MM.1S (cell line): ENCODE measurements around the gene ORC2.
A peak's percentile ranks its signal among the peaks of the same experiment; 100 is the strongest.

Experiments used
- DNase-seq: peaks from one replicate; pipeline ENCODE4 v3.0.0-alpha.2; 2015
- H2AFZ ChIP-seq: fragments of 300-600 bp; sonication (generic); 2 replicates; pipeline ENCODE4 v1.6.0; 2016; ENCODE audit warnings: antibody characterized with exemption, low read length
- H3F3A ChIP-seq: fragments of 300-600 bp; sonication (generic); 2 replicates; pipeline ENCODE4 v1.6.1; 2016; ENCODE audit warnings: mild to moderate bottlenecking, antibody characterized with exemption, low read length, moderate library complexity, mixed read lengths; ENCODE audit not compliant: insufficient read depth
- H3K27ac ChIP-seq: fragments of 300-600 bp; sonication (generic); 2 replicates; pipeline ENCODE4 v1.5.1; 2016; ENCODE audit warnings: mild to moderate bottlenecking, low read length
- H3K27me3 ChIP-seq: fragments of 300-600 bp; sonication (generic); replicated peaks from 2 replicates; pipeline ENCODE4 v1.6.0; 2016; ENCODE audit warnings: low read length; ENCODE audit not compliant: insufficient read depth
- H3K36me3 ChIP-seq: fragments of 300-600 bp; sonication (generic); replicated peaks from 2 replicates; pipeline ENCODE4 v1.6.1; 2016; ENCODE audit warnings: mild to moderate bottlenecking, low read length, mixed read lengths; ENCODE audit not compliant: insufficient read depth
- H3K4me1 ChIP-seq: fragments of 300-600 bp; sonication (generic); 2 replicates; pipeline ENCODE4 v1.6.1; 2016; ENCODE audit warnings: low read length, mixed read lengths
- H3K4me2 ChIP-seq: fragments of 300-600 bp; sonication (generic); 2 replicates; pipeline ENCODE4 v1.6.0; 2016; ENCODE audit warnings: low read depth, low read length
- H3K4me3 ChIP-seq: fragments of 300-600 bp; sonication (generic); 2 replicates; pipeline ENCODE4 v1.5.1; 2016; ENCODE audit warnings: low read length, mixed read lengths
- H3K79me2 ChIP-seq: fragments of 300-600 bp; sonication (generic); 2 replicates; pipeline ENCODE4 v1.6.1; 2016; ENCODE audit warnings: mixed run types, low read length, mixed read lengths
- H3K9ac ChIP-seq: fragments of 300-600 bp; sonication (generic); 2 replicates; pipeline ENCODE4 v1.6.1; 2016; ENCODE audit warnings: low read length, mixed read lengths
- H3K9me2 ChIP-seq: fragments of 300-600 bp; sonication (generic); replicated peaks from 2 replicates; pipeline ENCODE4 v1.6.1; 2016; ENCODE audit warnings: mild to moderate bottlenecking, low read length, mixed read lengths; ENCODE audit not compliant: insufficient read depth
- H3K9me3 ChIP-seq: fragments of 300-600 bp; sonication (generic); replicated peaks from 2 replicates; pipeline ENCODE4 v1.6.1; 2016; ENCODE audit warnings: mild to moderate bottlenecking, low read length, mixed read lengths; ENCODE audit not compliant: insufficient read depth
- H4K20me1 ChIP-seq: fragments of 300-600 bp; sonication (generic); 2 replicates; pipeline ENCODE4 v1.6.1; 2016; ENCODE audit warnings: mild to moderate bottlenecking, low read length, moderate library complexity, mixed read lengths; ENCODE audit not compliant: insufficient read depth
- CTCF ChIP-seq: fragments of 300-600 bp; sonication (generic); IDR thresholded peaks from 2 replicates; pipeline ENCODE4 v1.5.1; 2016; ENCODE audit warnings: antibody characterized with exemption, low read length, mixed read lengths
- EZH2 ChIP-seq: fragments of 300-600 bp; sonication (generic); optimal IDR thresholded peaks from 2 replicates; pipeline ENCODE3; 2017; ENCODE audit warnings: low read depth, mild to moderate bottlenecking, antibody characterized with exemption, low read length, mixed read lengths
- EZH2phosphoT487 ChIP-seq: fragments of 300-600 bp; sonication (generic); IDR thresholded peaks from 2 replicates; pipeline ENCODE4 v1.6.1; 2018; ENCODE audit warnings: antibody characterized with exemption, low read length

ORC2 gene

GRCh38 chr2:200863782-200864175 lies 99.7 kb downstream of the ORC2 start:
- H3K27me3 ChIP-seq: no peaks in the 10 kb centered on the region
- H3K9me2 ChIP-seq: no peaks in the 10 kb centered on the region
- H3K4me1 ChIP-seq: peaks cover 16% of the 10 kb centered on the region
- H3K4me2 ChIP-seq: peak overlapping the region; percentile 91; the same call in 1 of the 2 replicates
- peak overlapping the region; percentile 87 for H3K4me3 ChIP-seq
- peaks cover 11% of the 10 kb centered on the region for H3F3A ChIP-seq
- no peak overlapping the region; the same call in 1 of the 2 replicates for H2AFZ ChIP-seq
- peaks cover 27% of the 10 kb centered on the region; the same call in 1 of the 2 replicates for H3K36me3 ChIP-seq
- H3K9me3 ChIP-seq: no peaks in the 10 kb centered on the region
- no peak for DNase-seq
- TF ChIP-seq EZH2: no peak
- peak overlapping the region; percentile 99 for H3K9ac ChIP-seq
- peaks cover 42% of the 10 kb centered on the region for H4K20me1 ChIP-seq
- peaks cover 58% of the 10 kb centered on the region for H3K79me2 ChIP-seq
- H3K27ac ChIP-seq: peak overlapping the region; percentile 97

- Histone ChIP-seq H3K79me2 (peaks cover 70% of the 10 kb centered on the region), H3K4me3 (peak overlapping the region; percentile 87), H3F3A (peaks cover 11% of the 10 kb centered on the region), H3K4me1 (peaks cover 16% of the 10 kb centered on the region), H3K36me3 (peaks cover 37% of the 10 kb centered on the region), H3K9me3 (no peaks in the 10 kb centered on the region), H3K27ac (peak overlapping the region; percentile 97; the same call in 1 of the 2 replicates), H3K9me2 (no peaks in the 10 kb centered on the region), H4K20me1 (peaks cover 42% of the 10 kb centered on the region), H3K27me3 (no peaks in the 10 kb centered on the region), H3K4me2 (peak overlapping the region; percentile 91), H3K9ac (peak overlapping the region; percentile 99), H2AFZ (no peak overlapping the region)
- TF ChIP-seq EZH2: no peak
- TF ChIP-seq EZH2phosphoT487: no peak
- TF ChIP-seq CTCF: no peak
- peak; percentile 64 for DNase-seq
Measured at GRCh38 chr2:200862532-200863000, 100.9 kb downstream of the ORC2 start.

- Histone ChIP-seq H4K20me1 (peaks cover 42% of the 10 kb centered on the region), H3K4me1 (peaks cover 16% of the 10 kb centered on the region), H3K27ac (no peak overlapping the region), H3K9ac (peak overlapping the region; percentile 99; the same call in 1 of the 2 replicates), H3F3A (peaks cover 15% of the 10 kb centered on the region), H3K9me2 (no peaks in the 10 kb centered on the region), H3K27me3 (no peaks in the 10 kb centered on the region), H3K4me2 (peak overlapping the region; percentile 91), H3K36me3 (peaks cover 44% of the 10 kb centered on the region), H2AFZ (no peak overlapping the region), H3K4me3 (peak overlapping the region; percentile 87), H3K79me2 (peaks cover 79% of the 10 kb centered on the region), H3K9me3 (no peaks in the 10 kb centered on the region)
- no peak for TF ChIP-seq EZH2
- TF ChIP-seq EZH2phosphoT487: no peak
- TF ChIP-seq CTCF: no peak
- DNase-seq: no peak
Measured at GRCh38 chr2:200861617-200862155, 101.8 kb downstream of the ORC2 start.
